HEK293 (cell line): ENCODE data around the gene FAM210B.
A peak's percentile ranks its signal among the peaks of the same experiment; 100 is the strongest.
"Not testable (repeated sequence)": the region's sequence is repeated elsewhere in the genome, so short reads cannot be mapped to it uniquely, and the experiment has no call there.

ENCODE experiments used
- CTCF ChIA-PET: fragments of 350-600 bp; formaldehyde crosslinking; extraction: SDS; loops from one replicate; lab custom pipeline; 2021; ENCODE audit warnings: antibody characterized with exemption; lab: Yijun Ruan, JAX
- POLR2A ChIA-PET: fragments of 300-600 bp; formaldehyde crosslinking; extraction: SDS; loops from one replicate; lab custom pipeline; 2020; ENCODE audit warnings: antibody characterized with exemption, inconsistent platforms; lab: Yijun Ruan, JAX
- H3K27ac ChIP-seq: fragments of 200-500 bp; sonication (Bioruptor generic); 2 replicates; pipeline ENCODE4 v1.5.1; 2014; ENCODE audit warnings: low read depth, low read length, control low read depth, inconsistent platforms; ENCODE audit errors: extremely low read depth
- H3K36me3 ChIP-seq, 2 experiments: fragments of 200-500 bp in 1 of 2; sonication (Bioruptor generic) in 1 of 2; 1 replicate in 1 of 2; 2 replicates in 1 of 2; pipeline ENCODE4 v1.5.1; 2014 to 2017; ENCODE audit warnings: inconsistent platforms in 2 of 2, low read length in 2 of 2; ENCODE audit not compliant: control insufficient read depth in 2 of 2, insufficient read depth in 1 of 2
- H3K4me1 ChIP-seq: fragments of 200-500 bp; sonication (Bioruptor generic); 2 replicates; pipeline ENCODE4 v1.5.1; 2014; ENCODE audit warnings: mild to moderate bottlenecking, low read length, inconsistent platforms; ENCODE audit not compliant: control insufficient read depth, insufficient read depth
- H3K4me3 ChIP-seq: 2 replicates; pipeline ENCODE4 v1.5.1; 2011; ENCODE audit warnings: low read depth, mild to moderate bottlenecking, control low read depth, low read length, moderate library complexity
- H3K9me3 ChIP-seq: fragments of 200-500 bp; sonication (Bioruptor generic); 2 replicates; pipeline ENCODE4 v1.5.1; 2014; ENCODE audit warnings: low read depth, low read length, inconsistent platforms; ENCODE audit not compliant: control insufficient read depth, insufficient read depth
- BCL11A ChIP-seq: fragments of 450-650 bp; formaldehyde crosslinking; IDR thresholded peaks from 2 replicates; pipeline ENCODE4 v1.5.1; 2016; ENCODE audit warnings: low read depth, missing biosample characterization, missing genetic modification characterization
- HOXD13 ChIP-seq: sonication (generic); formaldehyde crosslinking; IDR thresholded peaks from 2 replicates; pipeline ENCODE4 v1.8.0; 2022; ENCODE audit warnings: missing genetic modification reagents, borderline replicate concordance
- KLF1 ChIP-seq: fragments of 450-650 bp; formaldehyde crosslinking; IDR thresholded peaks from 2 replicates; pipeline ENCODE4 v1.5.1; 2016; ENCODE audit warnings: missing biosample characterization, missing genetic modification characterization
- KLF17 ChIP-seq: fragments of 450-650 bp; formaldehyde crosslinking; IDR thresholded peaks from 2 replicates; pipeline ENCODE4 v1.5.1; 2016; ENCODE audit warnings: missing biosample characterization, missing genetic modification characterization
- SETDB1 ChIP-seq: IDR thresholded peaks from one replicate; pipeline ENCODE4 v1.6.1; 2017; ENCODE audit warnings: mild to moderate bottlenecking, low read length, moderate library complexity, mixed read lengths; ENCODE audit not compliant: insufficient read length
- ZNF157 ChIP-seq: fragments of 450-650 bp; formaldehyde crosslinking; IDR thresholded peaks from 2 replicates; pipeline ENCODE4 v1.5.1; 2016; ENCODE audit warnings: missing biosample characterization, missing genetic modification characterization
- ZNF16 ChIP-seq: fragments of 450-650 bp; formaldehyde crosslinking; IDR thresholded peaks from 2 replicates; pipeline ENCODE4 v1.5.1; 2016; ENCODE audit warnings: low read depth, missing biosample characterization, missing genetic modification characterization
- ZNF223 ChIP-seq: fragments of 450-650 bp; formaldehyde crosslinking; IDR thresholded peaks from 2 replicates; pipeline ENCODE4 v1.5.1; 2016; ENCODE audit warnings: missing biosample characterization, missing genetic modification characterization
- ZNF48 ChIP-seq: fragments of 450-650 bp; formaldehyde crosslinking; IDR thresholded peaks from 2 replicates; pipeline ENCODE4 v1.5.1; 2016; ENCODE audit warnings: missing biosample characterization, missing genetic modification characterization
- ZNF626 ChIP-seq: fragments of 450-650 bp; sonication (Bioruptor Pico); formaldehyde crosslinking; IDR thresholded peaks from 2 replicates; pipeline ENCODE4 v1.5.1; 2018; ENCODE audit warnings: missing biosample characterization, missing genetic modification characterization, inconsistent platforms
- ZSCAN4 ChIP-seq: fragments of 450-650 bp; formaldehyde crosslinking; IDR thresholded peaks from 2 replicates; pipeline ENCODE4 v1.5.1; 2017; ENCODE audit warnings: missing biosample characterization, missing genetic modification characterization
- TF ChIP-seq, protein P1 (sequence below): fragments of 450-650 bp; formaldehyde crosslinking; IDR thresholded peaks from 2 replicates; pipeline ENCODE4 v1.5.1; 2016; ENCODE audit warnings: missing biosample characterization, missing genetic modification characterization
- TF ChIP-seq, protein P2 (sequence below): fragments of 450-650 bp; formaldehyde crosslinking; IDR thresholded peaks from 2 replicates; pipeline ENCODE4 v1.5.1; 2016; ENCODE audit warnings: missing biosample characterization, missing genetic modification characterization
- TF ChIP-seq, protein P3 (sequence below): fragments of 450-650 bp; formaldehyde crosslinking; IDR thresholded peaks from 2 replicates; pipeline ENCODE4 v1.5.1; 2016; ENCODE audit warnings: missing biosample characterization, missing genetic modification characterization
- TF ChIP-seq, protein P4 (sequence below): fragments of 450-650 bp; formaldehyde crosslinking; IDR thresholded peaks from 2 replicates; pipeline ENCODE4 v1.5.1; 2016; ENCODE audit warnings: missing biosample characterization, missing genetic modification characterization, borderline replicate concordance

Gene FAM210B

GRCh38 chr20:56390396-56390795 is 31.6 kb downstream of the FAM210B start:
- H3K9me3 ChIP-seq, H3K4me1 ChIP-seq, H3K27ac ChIP-seq: not testable (repeated sequence)
- CTCF ChIA-PET, result interaction anchor here (1.2 kb wide), 1 partner anchor 10 kb away, joined by 3 read pairs; no protein-coding TSS in a partner anchor
- peaks cover 32 to 71% of the 10 kb centered on the region in 2 experiments for H3K36me3 ChIP-seq
- peak overlapping the region; percentile 88 for H3K4me3 ChIP-seq
- POLR2A ChIA-PET, result interaction anchor here (0.7 kb wide), 1 partner anchor 1050 kb away, joined by 4 read pairs; no protein-coding TSS in a partner anchor

- no peaks in the 10 kb centered on the region for H3K9me3 ChIP-seq
- ChIA-PET POLR2A (interaction anchor here (1.4 to 2.4 kb wide), 3 partner anchors 8 to 37 kb away, joined by 3 to 31 read pairs (median 8); partner anchors contain the start of gene FAM210B), CTCF (interaction anchor here (1.2 kb wide), 1 partner anchor 10 kb away, joined by 3 read pairs; no protein-coding TSS in a partner anchor)
- H3K4me3 ChIP-seq, result peak overlapping the region; percentile 88
- TF ChIP-seq, protein P1, sequence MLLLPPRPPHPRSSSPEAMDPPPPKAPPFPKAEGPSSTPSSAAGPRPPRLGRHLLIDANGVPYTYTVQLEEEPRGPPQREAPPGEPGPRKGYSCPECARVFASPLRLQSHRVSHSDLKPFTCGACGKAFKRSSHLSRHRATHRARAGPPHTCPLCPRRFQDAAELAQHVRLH (tag by site-specific recombination), result no peak
- no peak for TF ChIP-seq ZNF16 (tag by site-specific recombination)
- TF ChIP-seq, protein P2, sequence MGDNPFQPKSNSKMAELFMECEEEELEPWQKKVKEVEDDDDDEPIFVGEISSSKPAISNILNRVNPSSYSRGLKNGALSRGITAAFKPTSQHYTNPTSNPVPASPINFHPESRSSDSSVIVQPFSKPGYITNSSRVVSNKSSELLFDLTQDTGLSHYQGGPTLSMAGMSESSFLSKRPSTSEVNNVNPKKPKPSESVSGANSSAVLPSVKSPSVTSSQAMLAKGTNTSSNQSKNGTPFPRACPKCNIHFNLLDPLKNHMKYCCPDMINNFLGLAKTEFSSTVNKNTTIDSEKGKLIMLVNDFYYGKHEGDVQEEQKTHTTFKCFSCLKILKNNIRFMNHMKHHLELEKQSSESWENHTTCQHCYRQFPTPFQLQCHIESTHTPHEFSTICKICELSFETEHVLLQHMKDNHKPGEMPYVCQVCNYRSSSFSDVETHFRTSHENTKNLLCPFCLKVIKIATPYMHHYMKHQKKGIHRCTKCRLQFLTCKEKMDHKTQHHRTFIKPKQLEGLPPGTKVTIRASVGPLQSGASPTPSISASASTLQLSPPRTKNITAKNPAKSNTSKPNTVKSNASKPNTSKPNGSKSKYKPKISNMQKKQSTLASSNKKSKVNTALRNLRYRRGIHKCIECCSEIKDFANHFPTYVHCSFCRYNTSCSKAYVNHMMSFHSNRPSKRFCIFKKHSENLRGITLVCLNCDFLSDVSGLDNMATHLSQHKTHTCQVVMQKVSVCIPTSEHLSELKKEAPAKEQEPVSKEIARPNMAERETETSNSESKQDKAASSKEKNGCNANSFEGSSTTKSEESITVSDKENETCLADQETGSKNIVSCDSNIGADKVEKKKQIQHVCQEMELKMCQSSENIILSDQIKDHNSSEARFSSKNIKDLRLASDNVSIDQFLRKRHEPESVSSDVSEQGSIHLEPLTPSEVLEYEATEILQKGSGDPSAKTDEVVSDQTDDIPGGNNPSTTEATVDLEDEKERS, result no peak
- no peak for TF ChIP-seq ZNF223
- no peak for TF ChIP-seq ZNF157 (tag by site-specific recombination)
- no peak for TF ChIP-seq BCL11A (tag by site-specific recombination)
- TF ChIP-seq ZNF626 (tag by site-specific recombination), result no peak
- TF ChIP-seq KLF17, result no peak
- TF ChIP-seq, protein P3, sequence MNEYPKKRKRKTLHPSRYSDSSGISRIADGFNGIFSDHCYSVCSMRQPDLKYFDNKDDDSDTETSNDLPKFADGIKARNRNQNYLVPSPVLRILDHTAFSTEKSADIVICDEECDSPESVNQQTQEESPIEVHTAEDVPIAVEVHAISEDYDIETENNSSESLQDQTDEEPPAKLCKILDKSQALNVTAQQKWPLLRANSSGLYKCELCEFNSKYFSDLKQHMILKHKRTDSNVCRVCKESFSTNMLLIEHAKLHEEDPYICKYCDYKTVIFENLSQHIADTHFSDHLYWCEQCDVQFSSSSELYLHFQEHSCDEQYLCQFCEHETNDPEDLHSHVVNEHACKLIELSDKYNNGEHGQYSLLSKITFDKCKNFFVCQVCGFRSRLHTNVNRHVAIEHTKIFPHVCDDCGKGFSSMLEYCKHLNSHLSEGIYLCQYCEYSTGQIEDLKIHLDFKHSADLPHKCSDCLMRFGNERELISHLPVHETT (tag by site-specific recombination), result no peak
- TF ChIP-seq, protein P4, sequence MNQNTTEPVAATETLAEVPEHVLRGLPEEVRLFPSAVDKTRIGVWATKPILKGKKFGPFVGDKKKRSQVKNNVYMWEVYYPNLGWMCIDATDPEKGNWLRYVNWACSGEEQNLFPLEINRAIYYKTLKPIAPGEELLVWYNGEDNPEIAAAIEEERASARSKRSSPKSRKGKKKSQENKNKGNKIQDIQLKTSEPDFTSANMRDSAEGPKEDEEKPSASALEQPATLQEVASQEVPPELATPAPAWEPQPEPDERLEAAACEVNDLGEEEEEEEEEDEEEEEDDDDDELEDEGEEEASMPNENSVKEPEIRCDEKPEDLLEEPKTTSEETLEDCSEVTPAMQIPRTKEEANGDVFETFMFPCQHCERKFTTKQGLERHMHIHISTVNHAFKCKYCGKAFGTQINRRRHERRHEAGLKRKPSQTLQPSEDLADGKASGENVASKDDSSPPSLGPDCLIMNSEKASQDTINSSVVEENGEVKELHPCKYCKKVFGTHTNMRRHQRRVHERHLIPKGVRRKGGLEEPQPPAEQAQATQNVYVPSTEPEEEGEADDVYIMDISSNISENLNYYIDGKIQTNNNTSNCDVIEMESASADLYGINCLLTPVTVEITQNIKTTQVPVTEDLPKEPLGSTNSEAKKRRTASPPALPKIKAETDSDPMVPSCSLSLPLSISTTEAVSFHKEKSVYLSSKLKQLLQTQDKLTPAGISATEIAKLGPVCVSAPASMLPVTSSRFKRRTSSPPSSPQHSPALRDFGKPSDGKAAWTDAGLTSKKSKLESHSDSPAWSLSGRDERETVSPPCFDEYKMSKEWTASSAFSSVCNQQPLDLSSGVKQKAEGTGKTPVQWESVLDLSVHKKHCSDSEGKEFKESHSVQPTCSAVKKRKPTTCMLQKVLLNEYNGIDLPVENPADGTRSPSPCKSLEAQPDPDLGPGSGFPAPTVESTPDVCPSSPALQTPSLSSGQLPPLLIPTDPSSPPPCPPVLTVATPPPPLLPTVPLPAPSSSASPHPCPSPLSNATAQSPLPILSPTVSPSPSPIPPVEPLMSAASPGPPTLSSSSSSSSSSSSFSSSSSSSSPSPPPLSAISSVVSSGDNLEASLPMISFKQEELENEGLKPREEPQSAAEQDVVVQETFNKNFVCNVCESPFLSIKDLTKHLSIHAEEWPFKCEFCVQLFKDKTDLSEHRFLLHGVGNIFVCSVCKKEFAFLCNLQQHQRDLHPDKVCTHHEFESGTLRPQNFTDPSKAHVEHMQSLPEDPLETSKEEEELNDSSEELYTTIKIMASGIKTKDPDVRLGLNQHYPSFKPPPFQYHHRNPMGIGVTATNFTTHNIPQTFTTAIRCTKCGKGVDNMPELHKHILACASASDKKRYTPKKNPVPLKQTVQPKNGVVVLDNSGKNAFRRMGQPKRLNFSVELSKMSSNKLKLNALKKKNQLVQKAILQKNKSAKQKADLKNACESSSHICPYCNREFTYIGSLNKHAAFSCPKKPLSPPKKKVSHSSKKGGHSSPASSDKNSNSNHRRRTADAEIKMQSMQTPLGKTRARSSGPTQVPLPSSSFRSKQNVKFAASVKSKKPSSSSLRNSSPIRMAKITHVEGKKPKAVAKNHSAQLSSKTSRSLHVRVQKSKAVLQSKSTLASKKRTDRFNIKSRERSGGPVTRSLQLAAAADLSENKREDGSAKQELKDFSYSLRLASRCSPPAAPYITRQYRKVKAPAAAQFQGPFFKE (tag by site-specific recombination), result no peak
- no peak for TF ChIP-seq HOXD13 (CRISPR knock-in tag)
- TF ChIP-seq KLF1 (tag by site-specific recombination), result no peak
- TF ChIP-seq ZSCAN4 (tag by site-specific recombination), result no peak
- TF ChIP-seq ZNF48 (tag by site-specific recombination), result no peak
- no peak for TF ChIP-seq SETDB1
- H3K27ac ChIP-seq, result no peak overlapping the region
- H3K36me3 ChIP-seq, result peaks cover 32 to 72% of the 10 kb centered on the region in 2 experiments
- peaks cover 4% of the 10 kb centered on the region; the same call in 1 of the 2 replicates for H3K4me1 ChIP-seq
Observed at GRCh38 chr20:56391037-56391436, 32.3 kb downstream of the FAM210B start.
